ENCODE measurements around the gene ANKDD1A. TPM values are rescaled to one million over a fixed set of nuclear protein-coding genes. Genes with fewer than 3 reads are reported as not detected.
A peak's percentile ranks its signal among the peaks of the same experiment; 100 is the strongest.

Gene ANKDD1A
- polyA plus RNA-seq, 3 donors = 0.49 to 3.5 (median 0.90) TPM

GRCh38 chr15:64865126-64865997 is 46.3 kb upstream of the ANKDD1A start:
- WGBS (ENCODE audit: insufficient coverage) = 95% methylated on average over 10 of the region's 12 CpGs
- H3K9me3 Mint-ChIP-seq = peaks cover 0 to 3% (median 0%) of the 10 kb centered on the region in 7 donors
- Histone ChIP-seq H3K9me3 (replicated peaks in 1 of 2; ENCODE audit: control insufficient read depth in 1 of 2, insufficient read depth in 1 of 2, low read length in 2 of 2) (no peaks in the 10 kb centered on the region), H3K4me2 (replicated peaks; ENCODE audit: extremely low read depth, low read length, poor library complexity, severe bottlenecking) (no peak overlapping the region), H3K27ac (ENCODE audit: low read depth in 1 of 2, low read length in 2 of 2) (peak overlapping the region in 1 of 2 donors; percentile 62), H2AFZ (ENCODE audit: insufficient read depth, low read depth, low read length, poor library complexity, severe bottlenecking) (no peak overlapping the region), H3K79me2 (ENCODE audit: insufficient read depth, low read length) (peaks cover 71% of the 10 kb centered on the region), H4K20me1 (ENCODE audit: insufficient read depth, low read length) (peaks cover 98% of the 10 kb centered on the region), H3K9ac (ENCODE audit: insufficient read depth, low read length, poor library complexity, severe bottlenecking) (no peak overlapping the region), H3K4me3 (replicated peaks in 1 of 3; ENCODE audit: low read depth in 2 of 3, low read length in 3 of 3) (no peak overlapping the region), H3K36me3 (replicated peaks in 1 of 2; ENCODE audit: control insufficient read depth in 1 of 2, insufficient read depth in 2 of 2, low read length in 2 of 2) (peaks cover 69 to 83% of the 10 kb centered on the region in 2 donors), H3K4me1 (ENCODE audit: control insufficient read depth in 1 of 2, insufficient read depth in 2 of 2, low read length in 2 of 2) (peaks cover 24 to 56% of the 10 kb centered on the region in 2 donors), H3K27me3 (ENCODE audit: control insufficient read depth in 2 of 2, insufficient read depth in 2 of 2, low read length in 2 of 2) (no peaks in the 10 kb centered on the region)
- H3K4me3 Mint-ChIP-seq = no peak overlapping the region
- peaks cover 52% of the 10 kb centered on the region for H3K4me1 Mint-ChIP-seq
- no peak for DNase-seq
- H3K36me3 Mint-ChIP-seq = peaks cover 78 to 89% of the 10 kb centered on the region in 2 donors
- intact Hi-C loops (cut with micrococcal nuclease) = loop anchor here in 1 of 2 donors (5.0 kb wide), 1 partner anchor 42 kb away; no protein-coding TSS in a partner anchor
- peaks cover 0 to 1% (median 0%) of the 10 kb centered on the region in 3 donors for H3K27me3 Mint-ChIP-seq (ENCODE audit: low read depth in 3 of 3)
- H3K27ac Mint-ChIP-seq = peak overlapping the region in 2 of 7 donors; percentile 63 to 67
- TF ChIP-seq CTCF (IDR thresholded peaks at IDR 0.05) = no peak

GRCh38 chr15:64865998-64866520 is 45.6 kb upstream of the ANKDD1A start:
- Mint-ChIP-seq H3K27ac (peak overlapping the region in 5 of 7 donors; percentile 67 to 78 (median 70)), H3K4me1 (peaks cover 56% of the 10 kb centered on the region)

More at GRCh38 chr15:64865998-64866520, 45.6 kb upstream of the ANKDD1A start:
- Histone ChIP-seq H2AFZ (ENCODE audit: insufficient read depth, low read depth, low read length, poor library complexity, severe bottlenecking) (no peak overlapping the region), H3K36me3 (replicated peaks in 1 of 2; ENCODE audit: control insufficient read depth in 1 of 2, insufficient read depth in 2 of 2, low read length in 2 of 2) (peaks cover 62 to 76% of the 10 kb centered on the region in 2 donors), H3K9me3 (replicated peaks in 1 of 2; ENCODE audit: control insufficient read depth in 1 of 2, insufficient read depth in 1 of 2, low read length in 2 of 2) (no peaks in the 10 kb centered on the region), H3K4me1 (ENCODE audit: control insufficient read depth in 1 of 2, insufficient read depth in 2 of 2, low read length in 2 of 2) (peaks cover 31 to 56% of the 10 kb centered on the region in 2 donors), H3K27me3 (ENCODE audit: control insufficient read depth in 2 of 2, insufficient read depth in 2 of 2, low read length in 2 of 2) (no peaks in the 10 kb centered on the region), H3K4me3 (replicated peaks in 1 of 3; ENCODE audit: low read depth in 2 of 3, low read length in 3 of 3) (no peak overlapping the region), H4K20me1 (ENCODE audit: insufficient read depth, low read length) (peaks cover 94% of the 10 kb centered on the region), H3K9ac (ENCODE audit: insufficient read depth, low read length, poor library complexity, severe bottlenecking) (no peak overlapping the region), H3K27ac (ENCODE audit: low read depth in 1 of 2, low read length in 2 of 2) (peak overlapping the region; percentile 23 to 62), H3K79me2 (ENCODE audit: insufficient read depth, low read length) (peaks cover 64% of the 10 kb centered on the region), H3K4me2 (replicated peaks; ENCODE audit: extremely low read depth, low read length, poor library complexity, severe bottlenecking) (no peak overlapping the region)
- DNase-seq = no peak
- TF ChIP-seq CTCF (IDR thresholded peaks at IDR 0.05) = no peak
- 82% methylated on average over 4 of the region's 6 CpGs for WGBS (ENCODE audit: insufficient coverage)
- Mint-ChIP-seq H3K36me3 (peaks cover 72 to 82% of the 10 kb centered on the region in 2 donors), H3K4me3 (no peak overlapping the region), H3K27me3 (ENCODE audit: low read depth in 3 of 3) (peaks cover 0 to under 1% (median 0%) of the 10 kb centered on the region in 3 donors), H3K9me3 (peaks cover 0 to 3% (median 0%) of the 10 kb centered on the region in 7 donors)
- intact Hi-C loops (cut with micrococcal nuclease) = loop anchor here in 1 of 2 donors (5.0 kb wide), 1 partner anchor 41 kb away; no protein-coding TSS in a partner anchor

Data from CD14-positive monocyte (primary cell).